Globus pallidus (tissue), 1 donor: ENCODE data around the gene TCOF1.

ENCODE experiments used
- DNase-seq: peaks from one replicate; pipeline ENCODE4 v3.0.0-alpha.2; 2015; ENCODE audit warnings: low spot score

The TCOF1 gene

GRCh38 chr5:150349681-150350275 lies 7.7 kb upstream of the TCOF1 start:
- no peak for DNase-seq

- peak; percentile 86 for DNase-seq
Measured at GRCh38 chr5:150350524-150351344, 6.8 kb upstream of the TCOF1 start.

DNA sequence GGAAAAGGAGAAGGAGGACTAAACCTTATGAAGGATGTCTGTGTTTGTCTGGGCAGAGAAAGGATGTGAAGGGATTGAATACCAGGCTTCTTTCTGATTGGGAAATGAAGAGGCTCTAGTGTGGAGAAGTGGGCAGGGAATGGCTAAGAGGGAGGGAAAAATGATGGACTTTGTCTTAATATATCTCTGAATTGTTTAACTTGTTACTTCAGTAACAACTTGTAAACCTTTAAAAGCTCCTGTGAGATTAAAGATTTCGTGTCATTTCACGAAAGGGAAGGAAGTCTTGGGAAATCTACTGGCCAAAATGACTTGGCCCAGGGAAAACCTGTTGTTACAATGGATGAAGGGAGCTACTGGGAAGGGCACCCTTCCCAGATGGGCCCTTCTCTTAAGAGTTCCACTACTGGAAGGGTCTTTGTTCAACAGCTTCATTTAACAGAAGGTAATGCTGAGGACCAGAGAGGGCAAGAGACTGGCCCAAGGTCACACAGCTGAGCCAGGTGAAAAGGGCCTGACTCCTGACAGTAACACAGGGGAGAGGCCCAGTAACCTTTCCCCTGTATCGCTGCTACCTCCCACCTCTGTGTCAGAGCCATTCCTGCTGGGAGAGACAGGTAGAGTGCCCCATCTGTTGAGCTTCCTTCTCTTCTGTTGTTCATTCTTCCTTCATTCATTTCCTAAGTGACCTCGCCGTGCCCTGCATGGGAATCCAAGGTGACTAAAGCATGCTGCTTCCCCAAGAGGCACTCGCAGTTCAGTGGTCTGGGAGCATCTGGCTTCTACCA lies 5.1 kb upstream of the TCOF1 start:
- DNase-seq, result no peak

- no peak for DNase-seq
Measured at GRCh38 chr5:150353032-150353675, 4.3 kb upstream of the TCOF1 start.

DNA sequence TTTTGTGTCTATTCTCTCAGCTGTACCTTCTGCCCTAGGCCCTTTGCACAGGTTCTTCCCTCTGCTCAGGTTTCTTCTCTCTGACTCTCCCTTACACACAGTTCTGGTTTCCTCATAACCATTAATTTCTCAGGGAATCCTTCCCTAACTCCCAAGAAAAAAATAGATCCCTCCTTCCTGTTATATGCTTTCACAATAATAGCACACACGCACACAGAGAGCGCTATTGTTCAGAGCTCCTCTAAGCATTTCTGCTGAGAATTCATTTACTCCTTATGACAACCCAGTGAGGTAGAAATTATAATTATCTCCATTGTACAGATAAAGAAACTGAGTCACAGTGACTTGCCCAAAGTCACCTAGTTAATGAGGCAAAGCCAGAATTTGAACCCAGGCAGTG lies 1.7 kb upstream of the TCOF1 start:
- DNase-seq, result no peak

GRCh38 chr5:150356575-150357294 lies 762 bp upstream of the TCOF1 start:
- no peak for DNase-seq

DNA sequence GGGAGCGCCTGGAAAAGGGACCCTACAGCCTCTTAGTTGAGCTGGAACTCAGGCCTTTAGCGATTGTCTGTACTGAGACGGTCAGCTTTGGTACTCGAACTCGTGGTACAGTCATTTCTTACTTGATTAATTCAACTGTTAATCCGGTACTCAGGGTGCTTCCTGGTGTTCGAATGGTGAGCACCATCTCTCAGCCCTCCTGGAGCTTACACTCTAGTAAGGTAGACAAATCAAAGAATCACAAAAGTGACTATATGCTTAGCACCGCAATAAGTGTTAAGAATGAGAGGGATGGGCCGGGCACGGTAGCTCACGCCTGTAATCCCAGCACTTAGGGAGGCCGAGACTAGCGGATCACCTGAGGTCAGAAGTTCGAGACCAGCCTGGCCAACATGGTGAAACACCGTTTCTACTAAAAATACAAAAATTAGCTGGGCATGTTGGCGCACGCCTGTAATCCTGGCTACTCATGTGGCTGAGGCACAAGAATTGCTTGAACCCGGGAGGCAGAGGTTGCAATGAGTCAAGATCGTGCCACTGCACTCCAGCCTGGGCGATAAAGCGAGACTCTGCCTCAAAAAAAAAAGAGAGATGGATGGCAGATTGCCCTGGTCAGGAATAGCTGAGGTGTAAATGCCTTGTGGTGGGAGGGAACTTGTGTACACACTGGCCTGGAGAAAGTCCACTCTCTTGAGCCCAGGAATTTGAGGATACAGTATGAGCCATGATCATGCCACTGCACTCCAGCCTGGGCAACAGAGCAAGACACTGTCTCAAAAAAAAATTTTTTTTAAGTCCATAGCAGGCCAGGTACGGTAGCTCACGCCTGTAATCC lies 981 bp downstream of the TCOF1 start:
- DNase-seq, result no peak

- DNase-seq, result no peak
Measured at GRCh38 chr5:150361301-150361700, 3.8 kb downstream of the TCOF1 start.

- DNase-seq, result no peak
Measured at GRCh38 chr5:150363185-150363584, 5.7 kb downstream of the TCOF1 start.

- no peak for DNase-seq
Measured at GRCh38 chr5:150364004-150364403, 6.5 kb downstream of the TCOF1 start.

DNA sequence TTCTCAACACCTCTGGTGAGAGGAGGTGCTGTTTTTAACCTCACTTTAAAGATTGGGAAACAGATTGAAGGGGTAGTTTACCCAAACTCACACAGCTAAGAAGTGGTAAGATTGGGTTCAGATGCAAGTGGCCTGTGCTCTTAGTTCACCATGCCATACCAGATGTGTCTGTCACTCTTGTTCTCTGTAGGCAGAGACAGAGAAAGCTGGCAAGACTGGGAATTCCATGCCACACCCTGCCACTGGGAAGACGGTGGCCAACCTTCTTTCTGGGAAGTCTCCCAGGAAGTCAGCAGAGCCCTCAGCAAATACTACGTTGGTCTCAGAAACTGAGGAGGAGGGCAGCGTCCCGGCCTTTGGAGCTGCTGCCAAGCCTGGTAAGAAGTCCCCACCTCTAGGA lies 11.0 kb downstream of the TCOF1 start:
- DNase-seq, result no peak

DNA sequence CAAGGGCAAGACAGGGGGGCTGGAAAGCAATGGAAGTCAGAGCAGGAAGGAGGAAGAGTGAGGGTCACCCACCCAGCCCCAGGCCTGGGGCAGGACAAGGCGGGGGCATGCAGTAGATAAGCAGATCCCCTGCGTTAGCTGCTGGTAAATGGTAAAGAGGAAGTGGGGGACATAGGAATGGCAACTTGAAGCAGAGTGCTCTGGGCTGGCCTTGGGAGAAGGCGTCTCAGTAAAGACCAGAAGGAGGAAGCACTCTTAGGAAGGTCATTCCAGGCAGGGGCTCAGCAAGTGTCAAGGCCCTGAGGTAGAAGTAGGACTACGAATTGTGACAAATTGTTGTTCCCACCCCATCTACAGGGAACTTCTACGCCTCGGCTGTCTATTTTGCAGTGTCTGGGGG lies 15.1 kb downstream of the TCOF1 start:
- no peak for DNase-seq

DNA sequence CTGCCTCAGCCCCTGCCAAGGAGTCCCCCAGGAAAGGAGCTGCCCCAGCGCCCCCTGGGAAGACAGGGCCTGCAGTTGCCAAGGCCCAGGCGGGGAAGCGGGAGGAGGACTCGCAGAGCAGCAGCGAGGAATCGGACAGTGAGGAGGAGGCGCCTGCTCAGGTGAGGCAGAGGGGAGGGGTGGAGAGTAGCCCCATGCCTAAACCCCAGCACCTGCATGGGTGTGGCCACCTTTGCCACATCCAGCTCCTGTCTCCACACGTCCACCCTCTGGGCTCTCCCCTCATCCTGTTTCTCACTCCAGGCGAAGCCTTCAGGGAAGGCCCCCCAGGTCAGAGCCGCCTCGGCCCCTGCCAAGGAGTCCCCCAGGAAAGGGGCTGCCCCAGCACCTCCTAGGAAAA lies 17.2 kb downstream of the TCOF1 start:
- no peak for DNase-seq

DNA sequence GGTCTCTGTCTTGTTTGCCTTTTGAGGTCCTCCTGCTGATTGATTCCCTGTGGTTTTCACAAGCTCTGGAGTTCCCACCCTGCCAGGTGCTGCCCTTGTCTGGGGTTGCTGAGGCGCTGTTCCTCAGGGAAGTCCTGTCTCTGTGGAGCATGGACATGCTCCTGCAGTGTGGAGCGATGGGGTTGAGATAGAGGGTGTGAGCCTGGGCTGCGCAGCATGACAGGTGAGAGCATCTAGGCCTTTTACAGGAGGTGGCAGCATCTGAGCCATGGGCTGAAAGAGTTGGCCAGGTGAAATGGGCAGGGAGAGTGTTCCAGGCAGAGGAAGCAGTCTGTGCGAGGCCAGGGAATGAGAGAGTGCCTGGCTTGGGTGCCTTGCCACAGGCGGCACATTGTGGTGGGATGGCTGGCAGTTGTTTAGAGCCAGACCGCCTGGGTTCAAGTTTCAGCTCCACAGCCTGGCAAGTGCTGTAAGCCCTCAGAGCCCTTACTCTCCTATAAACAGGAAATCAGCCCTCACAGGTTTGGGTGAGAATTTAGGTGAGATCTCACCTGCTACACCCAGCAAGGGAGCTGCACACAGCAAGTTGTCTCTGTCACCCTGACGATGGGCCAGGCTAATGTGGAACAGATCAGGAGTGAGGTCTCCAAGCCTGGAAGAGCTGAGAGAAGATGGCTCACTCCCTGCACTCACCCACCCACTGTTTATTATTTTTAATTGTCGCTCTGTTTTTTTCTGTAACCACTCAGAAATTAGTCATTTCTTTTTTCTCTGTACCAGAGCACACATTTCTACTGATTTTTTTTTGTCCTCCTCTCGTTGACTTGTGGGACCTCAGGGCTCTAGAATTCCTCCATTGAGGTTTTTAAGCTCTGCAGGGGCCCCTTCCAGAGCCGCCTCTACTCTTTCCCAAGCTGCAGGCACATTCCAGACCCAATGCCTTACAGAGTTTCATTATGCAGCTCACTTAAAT lies 19.6 kb downstream of the TCOF1 start:
- DNase-seq, result no peak

DNA sequence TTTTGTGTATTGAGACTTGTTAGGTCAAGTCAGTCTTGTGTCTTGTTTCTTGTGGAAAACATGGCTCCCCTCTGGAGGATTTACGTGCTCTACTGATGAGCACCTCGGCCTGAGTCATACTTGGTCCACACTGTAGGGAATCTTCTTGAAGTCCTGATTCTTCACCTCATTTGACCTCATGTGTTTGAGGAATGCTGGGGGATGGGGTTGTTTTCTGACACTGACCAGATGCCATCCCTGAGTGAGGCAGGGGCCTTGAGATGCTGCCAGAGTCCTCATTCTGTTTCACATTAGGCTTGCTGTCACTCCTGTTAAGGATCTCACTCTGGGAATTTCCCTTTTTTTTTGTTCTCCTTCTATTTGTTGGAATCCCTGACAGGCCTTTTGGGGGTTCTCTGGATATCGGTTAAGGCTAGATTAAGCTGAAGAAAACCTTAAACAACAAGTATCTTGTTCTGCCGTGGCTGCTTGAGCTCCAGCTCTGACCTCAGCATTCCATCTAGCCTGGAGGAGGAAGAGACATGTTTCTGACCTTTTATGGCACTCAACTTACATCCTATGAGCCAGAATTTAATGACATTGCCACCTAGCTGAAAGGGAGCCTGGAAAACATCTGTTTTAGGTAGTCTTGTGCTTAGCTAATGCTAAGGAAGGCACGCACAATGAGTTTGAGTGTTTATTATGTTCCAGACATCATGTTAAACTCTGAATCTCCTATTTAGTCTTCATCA lies 20.6 kb downstream of the TCOF1 start:
- DNase-seq, result no peak

GRCh38 chr5:150384701-150385100 lies 27.2 kb downstream of the TCOF1 start:
- no peak for DNase-seq

- no peak for DNase-seq
Measured at GRCh38 chr5:150386024-150386855, 28.7 kb downstream of the TCOF1 start.
